GM19099 (cell line): ENCODE results near the gene FAM83G.

Source experiments
- POLR2A ChIP-seq: IDR thresholded peaks from 3 replicates; pipeline ENCODE4 v1.6.1; 2011; ENCODE audit warnings: low read depth; ENCODE audit not compliant: insufficient read length; ENCODE audit errors: extremely low read depth

Gene FAM83G

GRCh38 chr17:19016297-19016696 is 11.7 kb upstream of the FAM83G start:
- no peak for TF ChIP-seq POLR2A

GRCh38 chr17:19015428-19015827 is 10.9 kb upstream of the FAM83G start:
- TF ChIP-seq POLR2A, result no peak

- no peak for TF ChIP-seq POLR2A
These were observed 10.2 kb upstream of the FAM83G start for GRCh38 chr17:19014628-19015215.

- TF ChIP-seq POLR2A, result no peak
These were observed 9.5 kb upstream of the FAM83G start for GRCh38 chr17:19013806-19014627.

GRCh38 chr17:19013226-19013625 is 8.7 kb upstream of the FAM83G start:
- TF ChIP-seq POLR2A, result no peak

- no peak for TF ChIP-seq POLR2A
These were observed 7.9 kb upstream of the FAM83G start for GRCh38 chr17:19012171-19013080.

GRCh38 chr17:19011581-19011980 is 7.0 kb upstream of the FAM83G start:
- TF ChIP-seq POLR2A, result no peak

GRCh38 chr17:19010729-19011505 is 6.4 kb upstream of the FAM83G start:
- TF ChIP-seq POLR2A, result no peak

- TF ChIP-seq POLR2A, result no peak
These were observed 5.4 kb upstream of the FAM83G start for GRCh38 chr17:19009970-19010369.

- TF ChIP-seq POLR2A, result no peak
These were observed 2.1 kb upstream of the FAM83G start for GRCh38 chr17:19006698-19007097.

GRCh38 chr17:19005789-19006430 is 1.3 kb upstream of the FAM83G start:
- no peak for TF ChIP-seq POLR2A

GRCh38 chr17:19005137-19005773 is 691 bp upstream of the FAM83G start:
- no peak for TF ChIP-seq POLR2A

- TF ChIP-seq POLR2A, result no peak
These were observed 782 bp downstream of the FAM83G start for GRCh38 chr17:19003543-19004420.
